HepG2 (cell line): ENCODE results near the gene HEATR5B. TPM values are rescaled to one million over a fixed set of nuclear protein-coding genes. Genes with fewer than 3 reads are reported as not detected.
A peak's percentile ranks its signal among the peaks of the same experiment; 100 is the strongest.

Experiments used
- AHR ChIP-seq: IDR thresholded peaks from 2 replicates; pipeline ENCODE4 v1.6.1; 2018; ENCODE audit warnings: missing genetic modification reagents, missing compliant biosample characterization
- ARNT ChIP-seq: fragments of 450-650 bp; IDR thresholded peaks from 2 replicates; pipeline ENCODE4 v1.6.1; 2017
- CREB3 ChIP-seq: sonication (generic); formaldehyde crosslinking; IDR thresholded peaks from 2 replicates; pipeline ENCODE4 v1.5.0; 2020; ENCODE audit warnings: missing genetic modification reagents
- CREBL2 ChIP-seq: sonication (generic); formaldehyde crosslinking; IDR thresholded peaks from 2 replicates; pipeline ENCODE4 v1.8.1; 2023; ENCODE audit warnings: missing genetic modification reagents, mild to moderate bottlenecking, borderline replicate concordance
- FOXO4 ChIP-seq: sonication (generic); formaldehyde crosslinking; conservative IDR thresholded peaks from 2 replicates; pipeline ENCODE4 v1.8.1; 2023; ENCODE audit warnings: missing genetic modification reagents
- FUBP1 ChIP-seq: sonication (generic); formaldehyde crosslinking; IDR thresholded peaks from 2 replicates; pipeline ENCODE4 v1.5.1; 2020; ENCODE audit warnings: missing genetic modification reagents, mild to moderate bottlenecking, borderline replicate concordance
- KLF12 ChIP-seq: sonication (generic); formaldehyde crosslinking; IDR thresholded peaks from 2 replicates; pipeline ENCODE4 v1.4.0; 2020; ENCODE audit warnings: missing genetic modification reagents, borderline replicate concordance
- NFIB ChIP-seq: sonication (generic); formaldehyde crosslinking; IDR thresholded peaks from 2 replicates; pipeline ENCODE4 v1.9.0; 2021; ENCODE audit warnings: missing genetic modification reagents, mild to moderate bottlenecking, borderline replicate concordance
- REST ChIP-seq, 2 experiments: IDR thresholded peaks; 2 replicates each; pipeline ENCODE4 v1.6.1; 2011 to 2012; ENCODE audit warnings: low read length in 2 of 2, borderline replicate concordance in 1 of 2, low read depth in 1 of 2, mild to moderate bottlenecking in 1 of 2, moderate library complexity in 1 of 2
- ZNF276 ChIP-seq: sonication (generic); formaldehyde crosslinking; IDR thresholded peaks from 2 replicates; pipeline ENCODE4 v1.4.0; 2020; ENCODE audit warnings: mild to moderate bottlenecking, low read depth, missing genetic modification reagents
- ZNF280B ChIP-seq: sonication (generic); formaldehyde crosslinking; IDR thresholded peaks from 2 replicates; pipeline ENCODE4 v1.5.0; 2020; ENCODE audit warnings: missing genetic modification reagents, mild to moderate bottlenecking, borderline replicate concordance
- ZNF282 ChIP-seq: fragments of 450-650 bp; IDR thresholded peaks from 2 replicates; pipeline ENCODE4 v1.6.1; 2018; ENCODE audit not compliant: partially characterized antibody
- ZNF780A ChIP-seq: sonication (generic); formaldehyde crosslinking; IDR thresholded peaks from 2 replicates; pipeline ENCODE4 v1.8.0; 2022; ENCODE audit warnings: mild to moderate bottlenecking, missing genetic modification reagents, moderate library complexity
- ZNF850 ChIP-seq: sonication (generic); formaldehyde crosslinking; conservative IDR thresholded peaks from 2 replicates; pipeline ENCODE4 v1.9.0; 2021; ENCODE audit warnings: mild to moderate bottlenecking, missing genetic modification reagents
- ZNF891 ChIP-seq: sonication (generic); formaldehyde crosslinking; IDR thresholded peaks from 2 replicates; pipeline ENCODE4 v1.5.0; 2020; ENCODE audit warnings: mild to moderate bottlenecking, missing genetic modification reagents
- polyA plus RNA-seq, 8 experiments: library from polyadenylated mRNA; depleted of rRNA in 3 of 8; stranded (reverse) in 7 of 8; unstranded in 1 of 8; fragments of >200 nt; fragmentation: Illumina TruSeq in 4 of 8; extraction: Trizol in 4 of 8; gene quantifications; 2 replicates each; pipeline versions ENCODE4 v1.2.1 to v1.2.3, GENCODE V29; 2011 to 2016; ENCODE audit warnings: low read depth in 4 of 8, missing spikeins in 1 of 8, mixed read lengths in 1 of 8; ENCODE audit not compliant: insufficient read depth in 1 of 8
- total RNA-seq, 5 experiments: library from RNA; depleted of rRNA; stranded (reverse); fragments of >200 nt; fragmentation: Illumina TruSeq; extraction: Trizol; gene quantifications; 2 replicates each; pipeline ENCODE4 v1.2.3, GENCODE V29; 2016; ENCODE audit warnings: low read depth in 1 of 5

The HEATR5B gene
- total and polyA plus RNA-seq, 2 of the 13 experiments (the other 11 are each of a cell fraction or from before 2014, with no cell fraction given) = 12.7 to 16.3 TPM

GRCh38 chr2:36966370-36967235 is 117.6 kb downstream of the HEATR5B start, which contains the start of gene STRN (continued):
- TF ChIP-seq ZNF280B (CRISPR knock-in tag) = peak; percentile 69; the same call in 1 of the 2 replicates
- TF ChIP-seq ZNF780A (CRISPR knock-in tag) = no peak
- TF ChIP-seq ARNT = no peak
- TF ChIP-seq ZNF891 (CRISPR knock-in tag) = peak; percentile 78
- TF ChIP-seq AHR (CRISPR knock-in tag) = peak; percentile 72
- TF ChIP-seq KLF12 (CRISPR knock-in tag) = no peak
- TF ChIP-seq NFIB (CRISPR knock-in tag) = no peak
- no peak for TF ChIP-seq ZNF282
- peak in 1 of 2 experiments; percentile 50; a peak in 1 of 4 replicates for TF ChIP-seq REST (IDR thresholded peaks at IDR 0.05; ENCODE audit: borderline replicate concordance in 1 of 2, low read depth in 1 of 2, low read length in 2 of 2)
- TF ChIP-seq CREB3 = no peak
- no peak for TF ChIP-seq FOXO4 (CRISPR knock-in tag)
- peak; percentile 95; the same call in 1 of the 2 replicates for TF ChIP-seq ZNF850 (CRISPR knock-in tag)
- TF ChIP-seq ZNF276 (CRISPR knock-in tag) = peak; percentile 48; the same call in 1 of the 2 replicates
- 0 out of 2 replicates have a peak, but pooled peaks have one; percentile 50 for TF ChIP-seq CREBL2 (CRISPR knock-in tag)
- TF ChIP-seq FUBP1 (CRISPR knock-in tag) = no peak
